Ishikawa (cell line): ENCODE results near the gene GPR152.

ENCODE experiments used
- CEBPB ChIP-seq: IDR thresholded peaks from 2 replicates; pipeline ENCODE4 v1.6.1; 2012
- CREB1 ChIP-seq: IDR thresholded peaks from 2 replicates; pipeline ENCODE4 v1.6.1; 2012; ENCODE audit warnings: low read depth
- EGR1 ChIP-seq: IDR thresholded peaks from 2 replicates; pipeline ENCODE4 v1.6.1; 2012
- EP300 ChIP-seq: IDR thresholded peaks from 2 replicates; pipeline ENCODE4 v1.6.1; 2012; ENCODE audit warnings: borderline replicate concordance
- FOXM1 ChIP-seq: IDR thresholded peaks from 2 replicates; pipeline ENCODE4 v1.6.1; 2012; ENCODE audit warnings: low read depth, borderline replicate concordance
- NFIC ChIP-seq: IDR thresholded peaks from 2 replicates; pipeline ENCODE4 v1.6.1; 2012
- RAD21 ChIP-seq: IDR thresholded peaks from 2 replicates; pipeline ENCODE4 v1.6.1; 2012; ENCODE audit warnings: low read depth
- TAF1 ChIP-seq: IDR thresholded peaks from 2 replicates; pipeline ENCODE4 v1.6.1; 2012; ENCODE audit warnings: low read depth, mild to moderate bottlenecking
- TCF12 ChIP-seq: IDR thresholded peaks from 2 replicates; pipeline ENCODE4 v1.6.1; 2012; ENCODE audit warnings: low read depth
- TEAD4 ChIP-seq: IDR thresholded peaks from 2 replicates; pipeline ENCODE4 v1.6.1; 2012
- YY1 ChIP-seq: IDR thresholded peaks from 2 replicates; pipeline ENCODE4 v1.6.1; 2012; ENCODE audit warnings: low read depth
- ZBTB7A ChIP-seq: IDR thresholded peaks from 2 replicates; pipeline ENCODE4 v1.6.1; 2012; ENCODE audit warnings: low read depth
- TF ChIP-seq, protein P1 (sequence below): IDR thresholded peaks from 2 replicates; pipeline ENCODE4 v1.6.1; 2012
- TF ChIP-seq, protein P2 (sequence below): IDR thresholded peaks from 2 replicates; pipeline ENCODE4 v1.6.1; 2012; ENCODE audit warnings: low read depth, mild to moderate bottlenecking
- TF ChIP-seq, protein P3 (sequence below): IDR thresholded peaks from 2 replicates; pipeline ENCODE4 v1.6.1; 2012

GPR152 gene

DNA sequence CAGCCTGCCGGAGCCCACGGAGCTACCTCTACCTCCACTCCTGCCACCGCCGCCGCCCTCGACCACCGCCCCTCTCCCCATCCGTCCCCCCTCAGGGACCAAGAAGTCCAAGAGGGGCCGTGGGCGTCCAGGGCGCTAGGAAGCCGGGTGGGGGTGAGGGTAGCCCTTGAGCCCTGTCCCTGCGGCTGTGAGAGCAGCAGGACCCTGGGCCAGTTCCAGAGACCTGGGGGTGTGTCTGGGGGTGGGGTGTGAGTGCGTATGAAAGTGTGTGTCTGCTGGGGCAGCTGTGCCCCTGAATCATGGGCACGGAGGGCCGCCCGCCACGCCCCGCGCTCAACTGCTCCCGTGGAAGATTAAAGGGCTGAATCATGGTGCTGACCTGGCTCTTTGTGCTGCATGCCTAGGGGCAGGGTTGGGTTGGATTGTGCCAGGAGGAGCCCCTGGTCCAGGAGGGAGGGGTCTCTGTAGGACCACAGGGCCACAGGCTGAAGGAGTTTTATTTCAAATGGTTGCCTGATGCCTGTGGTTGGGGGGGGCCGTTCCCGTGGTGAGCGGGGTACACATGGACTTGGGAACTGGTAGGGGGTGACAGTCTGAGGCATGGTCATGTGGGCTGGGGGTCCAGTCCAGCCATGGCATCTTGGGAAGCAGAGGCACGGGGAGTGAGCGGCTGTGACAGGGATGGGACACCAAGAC lies 17.4 kb downstream of the GPR152 start:
- TF ChIP-seq EGR1 (no peak), EP300 (no peak), CREB1 (no peak), CEBPB (no peak), ZBTB7A (no peak), TAF1 (no peak), FOXM1 (no peak)
- TF ChIP-seq, protein P1, sequence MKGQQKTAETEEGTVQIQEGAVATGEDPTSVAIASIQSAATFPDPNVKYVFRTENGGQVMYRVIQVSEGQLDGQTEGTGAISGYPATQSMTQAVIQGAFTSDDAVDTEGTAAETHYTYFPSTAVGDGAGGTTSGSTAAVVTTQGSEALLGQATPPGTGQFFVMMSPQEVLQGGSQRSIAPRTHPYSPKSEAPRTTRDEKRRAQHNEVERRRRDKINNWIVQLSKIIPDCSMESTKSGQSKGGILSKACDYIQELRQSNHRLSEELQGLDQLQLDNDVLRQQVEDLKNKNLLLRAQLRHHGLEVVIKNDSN, result no peak
- TF ChIP-seq, protein P2, sequence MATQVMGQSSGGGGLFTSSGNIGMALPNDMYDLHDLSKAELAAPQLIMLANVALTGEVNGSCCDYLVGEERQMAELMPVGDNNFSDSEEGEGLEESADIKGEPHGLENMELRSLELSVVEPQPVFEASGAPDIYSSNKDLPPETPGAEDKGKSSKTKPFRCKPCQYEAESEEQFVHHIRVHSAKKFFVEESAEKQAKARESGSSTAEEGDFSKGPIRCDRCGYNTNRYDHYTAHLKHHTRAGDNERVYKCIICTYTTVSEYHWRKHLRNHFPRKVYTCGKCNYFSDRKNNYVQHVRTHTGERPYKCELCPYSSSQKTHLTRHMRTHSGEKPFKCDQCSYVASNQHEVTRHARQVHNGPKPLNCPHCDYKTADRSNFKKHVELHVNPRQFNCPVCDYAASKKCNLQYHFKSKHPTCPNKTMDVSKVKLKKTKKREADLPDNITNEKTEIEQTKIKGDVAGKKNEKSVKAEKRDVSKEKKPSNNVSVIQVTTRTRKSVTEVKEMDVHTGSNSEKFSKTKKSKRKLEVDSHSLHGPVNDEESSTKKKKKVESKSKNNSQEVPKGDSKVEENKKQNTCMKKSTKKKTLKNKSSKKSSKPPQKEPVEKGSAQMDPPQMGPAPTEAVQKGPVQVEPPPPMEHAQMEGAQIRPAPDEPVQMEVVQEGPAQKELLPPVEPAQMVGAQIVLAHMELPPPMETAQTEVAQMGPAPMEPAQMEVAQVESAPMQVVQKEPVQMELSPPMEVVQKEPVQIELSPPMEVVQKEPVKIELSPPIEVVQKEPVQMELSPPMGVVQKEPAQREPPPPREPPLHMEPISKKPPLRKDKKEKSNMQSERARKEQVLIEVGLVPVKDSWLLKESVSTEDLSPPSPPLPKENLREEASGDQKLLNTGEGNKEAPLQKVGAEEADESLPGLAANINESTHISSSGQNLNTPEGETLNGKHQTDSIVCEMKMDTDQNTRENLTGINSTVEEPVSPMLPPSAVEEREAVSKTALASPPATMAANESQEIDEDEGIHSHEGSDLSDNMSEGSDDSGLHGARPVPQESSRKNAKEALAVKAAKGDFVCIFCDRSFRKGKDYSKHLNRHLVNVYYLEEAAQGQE, result no peak
- TF ChIP-seq, protein P3, sequence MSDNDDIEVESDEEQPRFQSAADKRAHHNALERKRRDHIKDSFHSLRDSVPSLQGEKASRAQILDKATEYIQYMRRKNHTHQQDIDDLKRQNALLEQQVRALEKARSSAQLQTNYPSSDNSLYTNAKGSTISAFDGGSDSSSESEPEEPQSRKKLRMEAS, result no peak

DNA sequence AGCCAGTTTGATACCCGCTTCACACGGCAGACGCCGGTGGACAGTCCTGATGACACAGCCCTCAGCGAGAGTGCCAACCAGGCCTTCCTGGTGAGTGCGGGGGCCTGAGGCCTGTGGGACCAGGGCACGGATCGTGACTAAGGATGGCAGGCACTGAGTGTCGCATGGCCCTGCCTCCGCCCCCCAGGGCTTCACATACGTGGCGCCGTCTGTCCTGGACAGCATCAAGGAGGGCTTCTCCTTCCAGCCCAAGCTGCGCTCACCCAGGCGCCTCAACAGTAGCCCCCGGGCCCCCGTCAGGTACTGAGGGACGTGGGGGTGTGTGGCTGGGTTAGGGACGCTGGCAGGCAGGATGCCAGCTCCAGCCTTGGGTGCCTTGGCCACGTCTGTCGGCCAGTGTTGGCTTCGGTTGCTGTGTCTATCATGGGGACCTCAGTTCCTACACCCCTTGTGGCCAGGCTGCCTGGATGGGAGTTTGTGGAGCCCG lies 18.1 kb downstream of the GPR152 start:
- TF ChIP-seq TEAD4 (no peak), ZBTB7A (no peak), RAD21 (no peak), FOXM1 (no peak), EGR1 (no peak), YY1 (no peak), CEBPB (no peak), TCF12 (no peak), TAF1 (no peak), EP300 (no peak), NFIC (no peak), CREB1 (no peak)
- TF ChIP-seq, protein P2, result no peak
- TF ChIP-seq, protein P1, result no peak
- TF ChIP-seq, protein P3, result no peak

DNA sequence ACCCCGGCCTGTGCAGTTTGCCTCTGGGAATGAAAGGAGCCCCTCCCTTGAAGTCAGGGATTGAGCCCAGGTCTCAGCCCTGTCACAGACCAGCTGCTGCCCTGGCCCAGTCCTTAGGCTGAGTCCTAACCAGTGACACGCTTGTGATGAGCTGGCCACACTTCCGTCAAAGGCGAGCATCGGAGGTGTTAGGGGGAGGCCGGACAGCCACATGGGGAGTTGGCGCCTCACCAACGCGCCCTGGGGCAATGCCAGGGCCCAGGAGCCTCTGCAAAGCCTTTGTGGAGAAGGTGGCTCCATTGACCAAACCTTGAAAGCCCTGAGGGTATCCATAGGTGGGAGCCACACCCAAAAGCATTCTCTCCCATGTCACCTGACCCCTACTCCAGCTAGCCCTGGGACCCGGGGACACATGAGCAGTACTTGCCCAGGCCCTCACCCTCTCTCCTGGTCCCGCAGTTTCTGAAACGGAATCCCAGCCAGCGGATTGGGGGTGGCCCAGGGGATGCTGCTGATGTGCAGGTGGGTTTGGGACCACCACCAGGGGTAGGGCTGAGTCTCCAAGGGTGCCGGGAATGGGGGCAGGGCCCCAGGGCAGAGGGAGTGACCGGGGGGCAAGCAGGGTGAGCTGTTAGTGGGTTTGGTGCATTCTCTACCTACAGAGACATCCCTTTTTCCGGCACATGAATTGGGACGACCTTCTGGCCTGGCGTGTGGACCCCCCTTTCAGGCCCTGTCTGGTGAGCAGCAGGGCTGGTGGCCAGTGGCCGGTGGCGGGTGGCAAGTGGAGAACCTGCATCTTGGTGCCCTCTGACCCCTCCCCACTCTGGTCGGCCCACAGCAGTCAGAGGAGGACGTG lies 18.8 kb downstream of the GPR152 start:
- TF ChIP-seq, protein P3, result no peak
- TF ChIP-seq RAD21 (no peak), TEAD4 (no peak), EGR1 (no peak), CEBPB (no peak), YY1 (no peak), CREB1 (no peak), TAF1 (no peak)
- TF ChIP-seq, protein P2, result no peak
- TF ChIP-seq, protein P1, result no peak
